Stimulated activated CD8-positive, alpha-beta memory T cell treated with anti-CD3 and anti-CD28 coated beads, Interleukin-15, amount 100 ng/mL, for 48 hours (primary cell): ENCODE data around the gene SEMA4D.
"Not testable (repeated sequence)": the region's sequence is repeated elsewhere in the genome, so short reads cannot be mapped to it uniquely, and the experiment has no call there.

Experiments used
- DNase-seq, 2 donors: peaks; one replicate each; pipeline ENCODE4 v3.0.0-alpha.2; 2020; ENCODE audit warnings: low read depth in 2 of 2

SEMA4D gene

GRCh38 chr9:89352874-89353649, 144.9 kb downstream of the SEMA4D start:
- no peak for DNase-seq

GRCh38 chr9:89352451-89352850, 145.5 kb downstream of the SEMA4D start:
- no peak for DNase-seq

- no peak for DNase-seq
Observed at GRCh38 chr9:89351584-89352300, 146.2 kb downstream of the SEMA4D start.

- no peak for DNase-seq
Observed at GRCh38 chr9:89350988-89351557, 146.8 kb downstream of the SEMA4D start.

GRCh38 chr9:89349607-89350006, 148.3 kb downstream of the SEMA4D start:
- no peak for DNase-seq

GRCh38 chr9:89347651-89348050, 150.3 kb downstream of the SEMA4D start:
- no peak for DNase-seq

GRCh38 chr9:89346696-89347095, 151.2 kb downstream of the SEMA4D start:
- DNase-seq = no peak

GRCh38 chr9:89345476-89345875, 152.4 kb downstream of the SEMA4D start:
- DNase-seq = no peak

- not testable (repeated sequence) for DNase-seq
Observed at GRCh38 chr9:89343812-89344211, 154.1 kb downstream of the SEMA4D start.

GRCh38 chr9:89342948-89343347, 155.0 kb downstream of the SEMA4D start:
- no peak for DNase-seq

GRCh38 chr9:89342213-89342612, 155.7 kb downstream of the SEMA4D start:
- no peak for DNase-seq

GRCh38 chr9:89340332-89340731, 157.6 kb downstream of the SEMA4D start:
- DNase-seq = no peak

GRCh38 chr9:89339807-89340206, 158.1 kb downstream of the SEMA4D start:
- DNase-seq = no peak

- no peak for DNase-seq
Observed at GRCh38 chr9:89330513-89330912, 167.4 kb downstream of the SEMA4D start.

GRCh38 chr9:89329917-89330316, 168.0 kb downstream of the SEMA4D start:
- DNase-seq = no peak

- no peak for DNase-seq
Observed at GRCh38 chr9:89328064-89328463, 169.8 kb downstream of the SEMA4D start.

GRCh38 chr9:89325733-89326132, 172.2 kb downstream of the SEMA4D start:
- DNase-seq = no peak

- DNase-seq = no peak
Observed at GRCh38 chr9:89323390-89323789, 174.5 kb downstream of the SEMA4D start.

- DNase-seq = no peak
Observed at GRCh38 chr9:89319015-89319905, 178.7 kb downstream of the SEMA4D start.

- DNase-seq = peak; percentile 93 to 95
Observed at GRCh38 chr9:89318123-89319014, 179.5 kb downstream of the SEMA4D start, which contains the start of gene SECISBP2. TSS of gene SECISBP2 (plus strand) at chr9:89318500. CDS start at chr9:89318577, 77 bp downstream.

GRCh38 chr9:89317282-89317681, 180.6 kb downstream of the SEMA4D start:
- DNase-seq = no peak
